Parathyroid adenoma (tissue), 2 donors: Measurements from ENCODE around the gene INPP4A.

Experiments
- H2AFZ ChIP-seq: fragments of 300-600 bp; sonication (generic); one replicate; pipeline ENCODE4 v1.7.0; 2017; ENCODE audit warnings: antibody characterized with exemption, mild to moderate bottlenecking
- H3K27ac ChIP-seq: fragments of 300-600 bp; sonication (generic); one replicate; pipeline ENCODE4 v1.7.0; 2017
- H3K27me3 ChIP-seq: fragments of 300-600 bp; sonication (generic); one replicate; pipeline ENCODE4 v1.7.0; 2017; ENCODE audit warnings: low read length; ENCODE audit not compliant: control insufficient read depth, insufficient read depth
- H3K36me3 ChIP-seq: fragments of 300-600 bp; sonication (generic); one replicate; pipeline ENCODE4 v1.7.0; 2017; ENCODE audit warnings: low read length; ENCODE audit not compliant: control insufficient read depth, insufficient read depth
- H3K4me1 ChIP-seq: fragments of 300-600 bp; sonication (generic); one replicate; pipeline ENCODE4 v1.7.0; 2017; ENCODE audit warnings: control low read depth
- H3K4me2 ChIP-seq: fragments of 300-600 bp; sonication (generic); one replicate; pipeline ENCODE4 v1.7.0; 2017; ENCODE audit warnings: low read length
- H3K4me3 ChIP-seq: fragments of 300-600 bp; sonication (generic); one replicate; pipeline ENCODE4 v1.7.0; 2017; ENCODE audit warnings: low read depth, low read length
- H3K79me2 ChIP-seq: fragments of 300-600 bp; sonication (generic); one replicate; pipeline ENCODE4 v1.7.0; 2017; ENCODE audit warnings: control low read depth
- H3K9ac ChIP-seq: fragments of 300-600 bp; sonication (generic); one replicate; pipeline ENCODE4 v1.7.0; 2017; ENCODE audit warnings: mild to moderate bottlenecking
- H3K9me3 ChIP-seq: fragments of 300-600 bp; sonication (generic); one replicate; pipeline ENCODE4 v1.7.0; 2017; ENCODE audit warnings: low read length; ENCODE audit not compliant: control insufficient read depth
- CTCF ChIP-seq: fragments of 300-600 bp; sonication (generic); IDR thresholded peaks from one replicate; pipeline ENCODE4 v1.7.0; 2017; ENCODE audit warnings: antibody characterized with exemption, mild to moderate bottlenecking
- donor health status: primary hyperparathyroidism.

The INPP4A gene

GRCh38 chr2:98578231-98578630 lies 133.6 kb downstream of the INPP4A start:
- TF ChIP-seq CTCF, result no peak
- Histone ChIP-seq H3K36me3 (no peaks in the 10 kb centered on the region), H3K79me2 (no peaks in the 10 kb centered on the region)

GRCh38 chr2:98579926-98580325 lies 135.3 kb downstream of the INPP4A start:
- no peak overlapping the region for H3K9ac ChIP-seq
- H3K4me2 ChIP-seq, result no peak overlapping the region
- H3K27ac ChIP-seq, result no peak overlapping the region
- no peaks in the 10 kb centered on the region for H3K4me1 ChIP-seq
- no peaks in the 10 kb centered on the region for H3K27me3 ChIP-seq
- no peaks in the 10 kb centered on the region for H3K36me3 ChIP-seq
- no peaks in the 10 kb centered on the region for H3K9me3 ChIP-seq
- no peak for TF ChIP-seq CTCF
- H3K79me2 ChIP-seq, result no peaks in the 10 kb centered on the region
- H2AFZ ChIP-seq, result no peak overlapping the region
- H3K4me3 ChIP-seq, result no peak overlapping the region

More at GRCh38 chr2:98578231-98578630, 133.6 kb downstream of the INPP4A start:
- Histone ChIP-seq H3K27me3 (no peaks in the 10 kb centered on the region), H3K9ac (no peak overlapping the region), H3K4me1 (no peaks in the 10 kb centered on the region), H3K9me3 (no peaks in the 10 kb centered on the region), H2AFZ (no peak overlapping the region), H3K27ac (no peak overlapping the region), H3K4me3 (no peak overlapping the region), H3K4me2 (no peak overlapping the region)

GRCh38 chr2:98580656-98581284 lies 136.1 kb downstream of the INPP4A start:
- H3K4me3 ChIP-seq, result no peak overlapping the region
- H3K4me2 ChIP-seq, result no peak overlapping the region
- H2AFZ ChIP-seq, result no peak overlapping the region
- no peak for TF ChIP-seq CTCF
- H3K4me1 ChIP-seq, result no peaks in the 10 kb centered on the region
- H3K79me2 ChIP-seq, result no peaks in the 10 kb centered on the region
- H3K36me3 ChIP-seq, result no peaks in the 10 kb centered on the region
- H3K27me3 ChIP-seq, result no peaks in the 10 kb centered on the region
- no peaks in the 10 kb centered on the region for H3K9me3 ChIP-seq
- H3K27ac ChIP-seq, result no peak overlapping the region
- H3K9ac ChIP-seq, result no peak overlapping the region

- no peak overlapping the region for H3K9ac ChIP-seq
- H3K9me3 ChIP-seq, result no peaks in the 10 kb centered on the region
- H3K27ac ChIP-seq, result no peak overlapping the region
- no peaks in the 10 kb centered on the region for H3K4me1 ChIP-seq
- no peak overlapping the region for H3K4me2 ChIP-seq
- H3K79me2 ChIP-seq, result no peaks in the 10 kb centered on the region
- TF ChIP-seq CTCF, result no peak
- H3K4me3 ChIP-seq, result no peak overlapping the region
- no peaks in the 10 kb centered on the region for H3K36me3 ChIP-seq
- no peak overlapping the region for H2AFZ ChIP-seq
- no peaks in the 10 kb centered on the region for H3K27me3 ChIP-seq
Observed at GRCh38 chr2:98582523-98582922, 137.9 kb downstream of the INPP4A start.

GRCh38 chr2:98583276-98583675 lies 138.6 kb downstream of the INPP4A start:
- Histone ChIP-seq H3K4me3 (no peak overlapping the region), H2AFZ (no peak overlapping the region), H3K79me2 (no peaks in the 10 kb centered on the region), H3K9me3 (no peaks in the 10 kb centered on the region), H3K27ac (no peak overlapping the region), H3K36me3 (no peaks in the 10 kb centered on the region), H3K9ac (no peak overlapping the region), H3K4me1 (no peaks in the 10 kb centered on the region), H3K27me3 (no peaks in the 10 kb centered on the region), H3K4me2 (no peak overlapping the region)
- TF ChIP-seq CTCF, result no peak
